ENCODE results near the gene SLC6A18.

SLC6A18 gene

GRCh38 chr5:1225081-1225480 lies at the start of gene SLC6A18:
TSS of gene SLC6A18 (plus strand) at chr5:1225381. CDS start at chr5:1225478, 97 bp downstream.
- peak; percentile 4 for DNase-seq
- in situ Hi-C loops (cut with HindIII; ENCODE audit: low pct_ligation_motif_present, low pct_unique_long_range_greater_than_20kb, low sequenced_read_pairs): no loop called here

GRCh38 chr5:1175801-1176472 lies 49.2 kb upstream of the SLC6A18 start:
- no peak for DNase-seq
- in situ Hi-C loops (cut with HindIII; ENCODE audit: low pct_ligation_motif_present, low pct_unique_long_range_greater_than_20kb, low sequenced_read_pairs): no loop called here

GRCh38 chr5:1176473-1177391 lies 48.4 kb upstream of the SLC6A18 start:
- DNase-seq: no peak
- in situ Hi-C loops (cut with HindIII; ENCODE audit: low pct_ligation_motif_present, low pct_unique_long_range_greater_than_20kb, low sequenced_read_pairs): no loop called here

- in situ Hi-C loops (cut with HindIII; ENCODE audit: low pct_ligation_motif_present, low pct_unique_long_range_greater_than_20kb, low sequenced_read_pairs): no loop called here
- DNase-seq: no peak
Measured at GRCh38 chr5:1177826-1178528, 47.2 kb upstream of the SLC6A18 start.

GRCh38 chr5:1178529-1179382 lies 46.4 kb upstream of the SLC6A18 start:
- in situ Hi-C loops (cut with HindIII; ENCODE audit: low pct_ligation_motif_present, low pct_unique_long_range_greater_than_20kb, low sequenced_read_pairs): no loop called here
- DNase-seq: no peak

- no peak for DNase-seq
- in situ Hi-C loops (cut with HindIII; ENCODE audit: low pct_ligation_motif_present, low pct_unique_long_range_greater_than_20kb, low sequenced_read_pairs): no loop called here
Measured at GRCh38 chr5:1179383-1179715, 45.8 kb upstream of the SLC6A18 start.

GRCh38 chr5:1180096-1180495 lies 45.1 kb upstream of the SLC6A18 start:
- DNase-seq: no peak
- in situ Hi-C loops (cut with HindIII; ENCODE audit: low pct_ligation_motif_present, low pct_unique_long_range_greater_than_20kb, low sequenced_read_pairs): no loop called here

- in situ Hi-C loops (cut with HindIII; ENCODE audit: low pct_ligation_motif_present, low pct_unique_long_range_greater_than_20kb, low sequenced_read_pairs): no loop called here
- no peak for DNase-seq
Measured at GRCh38 chr5:1180841-1181271, 44.3 kb upstream of the SLC6A18 start.

- in situ Hi-C loops (cut with HindIII; ENCODE audit: low pct_ligation_motif_present, low pct_unique_long_range_greater_than_20kb, low sequenced_read_pairs): no loop called here
- DNase-seq: no peak
Measured at GRCh38 chr5:1181451-1182359, 43.5 kb upstream of the SLC6A18 start.

GRCh38 chr5:1182360-1182632 lies 42.9 kb upstream of the SLC6A18 start:
- DNase-seq: no peak
- in situ Hi-C loops (cut with HindIII; ENCODE audit: low pct_ligation_motif_present, low pct_unique_long_range_greater_than_20kb, low sequenced_read_pairs): no loop called here

GRCh38 chr5:1182633-1183423 lies 42.4 kb upstream of the SLC6A18 start:
- in situ Hi-C loops (cut with HindIII; ENCODE audit: low pct_ligation_motif_present, low pct_unique_long_range_greater_than_20kb, low sequenced_read_pairs): no loop called here
- no peak for DNase-seq

- in situ Hi-C loops (cut with HindIII; ENCODE audit: low pct_ligation_motif_present, low pct_unique_long_range_greater_than_20kb, low sequenced_read_pairs): no loop called here
- DNase-seq: no peak
Measured at GRCh38 chr5:1183424-1184162, 41.6 kb upstream of the SLC6A18 start.

- in situ Hi-C loops (cut with HindIII; ENCODE audit: low pct_ligation_motif_present, low pct_unique_long_range_greater_than_20kb, low sequenced_read_pairs): no loop called here
Measured at GRCh38 chr5:1184163-1184470, 41.1 kb upstream of the SLC6A18 start.

GRCh38 chr5:1184481-1184880 lies 40.7 kb upstream of the SLC6A18 start:
- DNase-seq: no peak
- in situ Hi-C loops (cut with HindIII; ENCODE audit: low pct_ligation_motif_present, low pct_unique_long_range_greater_than_20kb, low sequenced_read_pairs): no loop called here

More at GRCh38 chr5:1184163-1184470, 41.1 kb upstream of the SLC6A18 start:
- DNase-seq: no peak

- in situ Hi-C loops (cut with HindIII; ENCODE audit: low pct_ligation_motif_present, low pct_unique_long_range_greater_than_20kb, low sequenced_read_pairs): no loop called here
- no peak for DNase-seq
Measured at GRCh38 chr5:1185038-1185627, 40.0 kb upstream of the SLC6A18 start.

- in situ Hi-C loops (cut with HindIII; ENCODE audit: low pct_ligation_motif_present, low pct_unique_long_range_greater_than_20kb, low sequenced_read_pairs): no loop called here
Measured at GRCh38 chr5:1185629-1186350, 39.4 kb upstream of the SLC6A18 start.

More at GRCh38 chr5:1185629-1186350, 39.4 kb upstream of the SLC6A18 start:
- DNase-seq: no peak

Data from ACHN (cell line).